ENCODE results near the gene SLC39A3. TPM values are rescaled to one million over a fixed set of nuclear protein-coding genes. Genes with fewer than 3 reads are reported as not detected.

Gene SLC39A3
- total and polyA plus RNA-seq, 10 of the 15 experiments (the other 5 are each of a cell fraction or from before 2014, with no cell fraction given): 0.63 to 67.1 (median 51.2) TPM

DNA sequence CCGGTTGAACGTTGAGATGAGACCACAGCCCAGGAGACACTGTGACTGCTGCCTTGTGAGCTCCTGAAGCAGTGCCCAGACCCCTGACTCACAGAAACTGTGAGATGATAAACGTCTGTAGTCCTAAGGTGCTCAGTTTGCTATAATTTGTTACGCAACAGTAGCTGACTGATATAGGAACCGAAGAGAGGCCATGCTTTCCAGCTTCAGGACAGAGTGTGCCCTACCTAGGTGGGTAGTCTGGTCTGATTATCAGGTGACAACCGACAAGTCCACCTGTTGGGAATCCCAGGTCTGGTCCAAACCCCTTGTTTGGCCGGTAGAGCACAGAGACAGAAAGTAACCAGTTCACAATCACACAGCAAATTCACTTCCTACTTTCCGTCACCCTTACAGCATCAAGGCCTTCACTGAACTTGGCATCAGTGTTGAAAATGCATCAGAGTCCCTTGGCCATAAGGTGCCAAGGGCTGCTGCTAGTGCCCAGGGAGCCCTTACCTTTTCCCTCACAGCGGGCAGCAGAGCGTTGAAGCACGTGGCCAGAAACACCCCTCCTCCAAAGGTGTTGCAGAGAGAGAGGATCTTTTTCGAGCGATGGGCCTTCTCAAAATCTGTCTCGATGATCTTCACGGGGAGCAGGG is 3.1 kb downstream of the SLC39A3 start:
- H3K9me3 ChIP-seq (replicated peaks; ENCODE audit: control insufficient read depth, insufficient read depth, low read length): peaks cover 8% of the 10 kb centered on the region; the same call in 2 of the 3 replicates
- no peak for ATAC-seq
- TF ChIP-seq, protein P1, sequence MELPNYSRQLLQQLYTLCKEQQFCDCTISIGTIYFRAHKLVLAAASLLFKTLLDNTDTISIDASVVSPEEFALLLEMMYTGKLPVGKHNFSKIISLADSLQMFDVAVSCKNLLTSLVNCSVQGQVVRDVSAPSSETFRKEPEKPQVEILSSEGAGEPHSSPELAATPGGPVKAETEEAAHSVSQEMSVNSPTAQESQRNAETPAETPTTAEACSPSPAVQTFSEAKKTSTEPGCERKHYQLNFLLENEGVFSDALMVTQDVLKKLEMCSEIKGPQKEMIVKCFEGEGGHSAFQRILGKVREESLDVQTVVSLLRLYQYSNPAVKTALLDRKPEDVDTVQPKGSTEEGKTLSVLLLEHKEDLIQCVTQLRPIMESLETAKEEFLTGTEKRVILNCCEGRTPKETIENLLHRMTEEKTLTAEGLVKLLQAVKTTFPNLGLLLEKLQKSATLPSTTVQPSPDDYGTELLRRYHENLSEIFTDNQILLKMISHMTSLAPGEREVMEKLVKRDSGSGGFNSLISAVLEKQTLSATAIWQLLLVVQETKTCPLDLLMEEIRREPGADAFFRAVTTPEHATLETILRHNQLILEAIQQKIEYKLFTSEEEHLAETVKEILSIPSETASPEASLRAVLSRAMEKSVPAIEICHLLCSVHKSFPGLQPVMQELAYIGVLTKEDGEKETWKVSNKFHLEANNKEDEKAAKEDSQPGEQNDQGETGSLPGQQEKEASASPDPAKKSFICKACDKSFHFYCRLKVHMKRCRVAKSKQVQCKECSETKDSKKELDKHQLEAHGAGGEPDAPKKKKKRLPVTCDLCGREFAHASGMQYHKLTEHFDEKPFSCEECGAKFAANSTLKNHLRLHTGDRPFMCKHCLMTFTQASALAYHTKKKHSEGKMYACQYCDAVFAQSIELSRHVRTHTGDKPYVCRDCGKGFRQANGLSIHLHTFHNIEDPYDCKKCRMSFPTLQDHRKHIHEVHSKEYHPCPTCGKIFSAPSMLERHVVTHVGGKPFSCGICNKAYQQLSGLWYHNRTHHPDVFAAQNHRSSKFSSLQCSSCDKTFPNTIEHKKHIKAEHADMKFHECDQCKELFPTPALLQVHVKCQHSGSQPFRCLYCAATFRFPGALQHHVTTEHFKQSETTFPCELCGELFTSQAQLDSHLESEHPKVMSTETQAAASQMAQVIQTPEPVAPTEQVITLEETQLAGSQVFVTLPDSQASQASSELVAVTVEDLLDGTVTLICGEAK (IDR thresholded peaks at IDR 0.05; ENCODE audit: borderline replicate concordance): no peak
- TF ChIP-seq CBX5 (IDR thresholded peaks at IDR 0.05; ENCODE audit: low read depth): 0 out of 2 replicates have a peak, but pooled peaks have one; percentile 34
- ChIA-PET SMC1A (ENCODE audit: uncharacterized antibody, unreplicated experiment) (no interaction called here), RAD21 (ENCODE audit: unreplicated experiment) (no interaction called here), POLR2A (no interaction called here), CTCF (interaction anchor here (1.3 kb wide), 1 partner anchor 13 kb away, joined by 5 read pairs; no protein-coding TSS in a partner anchor)
- no TSS peak for BruUV-seq (replicated peaks)
- no peak overlapping the region for H3K4me3 ChIP-seq
- whole genome bisulfite sequencing (ENCODE audit: insufficient coverage, insufficient replicate concordance, low lambda C conversion rate, missing lambda C conversion rate): 94% methylated on average over 15 of the region's 15 CpGs
- peaks cover 11 to 15% of the 10 kb centered on the region in 2 experiments; a peak in 3 of 4 replicates for H3K36me3 ChIP-seq (ENCODE audit: control insufficient read depth in 2 of 2, insufficient read depth in 2 of 2, low read length in 1 of 2)
- no peak overlapping the region for H3K9ac ChIP-seq (ENCODE audit: control insufficient read depth, insufficient read depth, low read length)
- H3K4me2 ChIP-seq (ENCODE audit: control insufficient read depth, insufficient read depth): no peak overlapping the region
- peak; percentile 68 for FAIRE-seq
- no peaks in the 10 kb centered on the region for H3K4me1 ChIP-seq (ENCODE audit: control insufficient read depth, insufficient read depth, low read length)
- H3K27ac ChIP-seq (ENCODE audit: control insufficient read depth, insufficient read depth): no peak overlapping the region
- H3K27me3 ChIP-seq (replicated peaks in 1 of 2; ENCODE audit: control insufficient read depth in 2 of 2, insufficient read depth in 2 of 2, low read length in 1 of 2): no peaks in the 10 kb centered on the region
- H3K79me2 ChIP-seq (ENCODE audit: control insufficient read depth, insufficient read depth, low read length): peaks cover 14% of the 10 kb centered on the region
- no peak for DNase-seq (ENCODE audit: low read depth, low spot score)
- no peak overlapping the region for H2AFZ ChIP-seq (ENCODE audit: control insufficient read depth, low read depth, low read length)
- intact Hi-C loops (cut with micrococcal nuclease; ENCODE audit: unreplicated experiment): loop anchor here (5.0 kb wide), 1 partner anchor 69 kb away; no protein-coding TSS in a partner anchor
- in situ Hi-C loops (cut with MboI): no loop called here
- no peaks in the 10 kb centered on the region for H4K20me1 ChIP-seq (ENCODE audit: control insufficient read depth, insufficient read depth)

Measured in GM12878 (cell line).